ENCODE data around the gene MED12L.

MED12L gene

GRCh38 chr3:151200586-151200985, 115.1 kb downstream of the MED12L start:
- no peak for TF ChIP-seq CTCF (IDR thresholded peaks at IDR 0.05)

DNA sequence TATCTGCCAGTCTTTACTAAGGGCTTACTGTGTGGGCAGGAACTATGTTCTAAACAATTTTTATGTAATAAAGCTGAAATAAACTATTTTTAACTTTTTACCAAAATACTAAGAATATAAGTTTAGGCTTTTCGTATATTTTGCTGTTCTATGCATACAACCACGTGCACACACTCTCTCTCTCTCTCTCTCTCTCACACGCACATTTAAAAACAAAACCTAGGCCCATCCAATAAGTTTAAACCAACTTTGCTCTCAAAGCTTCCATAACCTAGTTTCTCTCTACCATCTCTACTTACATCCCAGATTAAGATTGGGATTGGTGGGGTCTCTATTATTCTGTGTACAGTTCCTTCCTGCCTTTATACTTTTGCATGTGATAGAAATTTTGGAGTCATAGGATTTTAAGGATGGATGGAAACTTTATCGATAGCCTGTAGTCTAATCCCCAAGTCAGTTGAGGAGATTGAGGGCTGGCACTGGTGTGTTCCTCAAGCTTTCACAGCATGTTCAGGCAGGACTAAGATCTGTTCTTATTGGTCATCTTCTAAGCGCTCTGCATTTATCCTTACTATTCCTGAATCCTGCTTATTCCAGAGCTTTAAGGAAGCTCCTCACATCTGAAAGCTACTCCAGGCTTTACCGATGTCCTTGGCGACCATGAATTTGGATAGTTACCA, 115.7 kb downstream of the MED12L start:
- TF ChIP-seq CTCF (IDR thresholded peaks at IDR 0.05): no peak

DNA sequence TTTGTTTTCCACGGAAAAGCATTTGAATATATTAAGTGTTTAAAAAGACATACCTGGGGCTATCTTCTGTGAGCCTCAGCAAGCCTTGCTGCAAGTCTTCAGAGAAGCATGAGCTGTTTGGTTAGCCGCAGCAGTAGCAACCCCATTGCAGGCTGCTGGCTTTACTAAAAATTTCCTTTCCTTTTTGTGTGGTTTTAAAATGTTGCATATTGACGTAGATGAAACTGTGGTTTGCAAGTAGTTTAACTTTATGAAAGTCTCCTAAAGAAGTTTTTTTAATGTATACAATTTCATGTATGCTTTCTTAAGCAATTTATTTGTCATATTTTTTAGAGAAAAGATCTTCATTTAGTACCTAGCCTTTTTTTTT, 117.6 kb downstream of the MED12L start, which contains the start of gene GPR171:
TSS of gene GPR171 (minus strand) at position 166 of the 370 bp plus-strand sequence. CDS start 3,830 bp downstream, outside the sequence.
- TF ChIP-seq CTCF (IDR thresholded peaks at IDR 0.05): no peak

DNA sequence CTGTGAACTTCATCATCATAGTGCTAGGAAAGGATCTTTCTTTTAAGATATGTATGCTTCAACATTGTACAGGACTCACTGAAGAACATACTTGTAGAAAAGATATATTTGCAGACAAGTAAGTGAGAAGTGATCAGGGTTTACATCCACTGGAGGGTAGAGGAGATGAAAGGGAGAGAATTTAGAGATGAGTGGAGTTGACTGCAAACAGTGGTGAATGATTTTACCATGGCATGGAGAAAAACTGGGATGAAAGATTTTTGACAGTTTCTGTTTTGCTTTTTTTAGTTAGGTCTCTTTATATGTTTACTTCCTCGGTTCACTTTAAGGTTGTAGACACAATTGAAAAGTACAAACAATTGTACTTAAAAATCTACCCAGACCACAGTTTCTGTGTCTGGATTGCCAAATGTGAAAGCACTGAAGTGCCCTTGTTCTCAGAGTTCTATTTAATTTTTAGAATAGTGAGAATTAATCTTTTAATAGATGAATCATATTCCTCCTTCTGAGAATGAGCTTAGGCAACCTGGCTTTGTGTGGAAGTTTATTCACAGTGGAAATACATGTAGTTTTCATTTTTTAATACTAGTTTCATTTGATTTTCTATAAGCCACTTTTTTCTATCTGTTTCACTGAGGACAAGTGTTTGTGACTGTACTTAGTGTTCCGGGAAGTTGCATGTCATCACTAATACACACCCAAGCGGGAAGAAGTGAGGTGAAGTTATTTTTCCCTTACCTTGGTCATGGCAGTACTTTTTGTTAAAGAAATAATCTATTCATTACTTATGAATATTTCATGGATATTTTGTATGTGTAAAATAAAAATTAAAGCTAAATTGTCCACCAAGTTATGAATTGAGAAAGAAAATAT, 119.3 kb downstream of the MED12L start:
- TF ChIP-seq CTCF (IDR thresholded peaks at IDR 0.05): no peak

DNA sequence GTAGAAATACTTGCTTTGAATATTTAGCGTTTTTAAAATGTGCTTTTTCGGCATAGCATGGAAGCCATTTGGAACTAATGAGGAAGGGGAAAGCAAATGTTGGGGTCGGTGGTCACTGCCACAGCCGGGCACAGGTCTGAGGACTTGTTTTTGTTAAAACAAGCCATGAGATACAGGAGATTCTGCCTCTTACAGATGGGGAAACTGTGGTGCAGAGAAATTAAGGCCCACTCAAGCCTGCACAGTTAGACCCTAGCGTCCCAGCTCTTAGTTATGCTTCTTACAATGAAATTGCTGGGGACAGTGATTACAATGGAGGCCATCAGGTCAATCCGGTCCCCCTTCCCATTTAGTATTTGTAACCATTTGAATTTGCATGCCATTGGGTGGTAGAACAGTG, 120.0 kb downstream of the MED12L start:
- no peak for TF ChIP-seq CTCF (IDR thresholded peaks at IDR 0.05)

DNA sequence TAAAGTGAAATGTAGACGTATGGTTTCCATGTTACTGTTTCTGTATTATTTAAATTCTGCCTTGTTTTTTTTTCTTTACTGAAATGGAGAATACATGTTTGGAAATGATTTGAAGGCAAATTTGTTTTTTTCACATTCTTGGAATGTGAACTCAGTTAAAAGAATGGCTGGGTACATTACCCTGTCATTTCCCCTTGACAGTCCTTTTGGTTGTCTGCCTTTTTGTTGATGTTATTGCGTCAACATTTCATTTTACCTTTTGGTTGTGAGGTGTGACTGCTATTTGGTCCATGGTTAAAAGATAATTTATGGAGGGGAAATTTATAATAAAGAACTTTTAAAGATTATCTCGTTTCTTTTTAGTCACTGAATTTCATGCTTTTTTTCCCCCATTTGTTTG, 120.7 kb downstream of the MED12L start:
- no peak for TF ChIP-seq CTCF (IDR thresholded peaks at IDR 0.05)

- no peak for TF ChIP-seq CTCF (IDR thresholded peaks at IDR 0.05)
Measured at GRCh38 chr3:151209654-151210053, 124.2 kb downstream of the MED12L start.
